OCI-LY3 (cell line): ENCODE data around the gene CDH5.

Experiments used
- H2AFZ ChIP-seq: fragments of 200-600, 300-600 bp; shearing (Covaris generic); 2 replicates; pipeline ENCODE4 v1.6.0; 2014; ENCODE audit warnings: antibody characterized with exemption, low read depth, low read length
- H3K27ac ChIP-seq: fragments of 200-600, 300-600 bp; sonication (generic); 2 replicates; pipeline ENCODE4 v1.5.1; 2014; ENCODE audit warnings: mild to moderate bottlenecking, low read length, moderate library complexity, mixed read lengths
- H3K27me3 ChIP-seq: fragments of 200-600, 300-600 bp; sonication (generic); 2 replicates; pipeline ENCODE4 v1.6.1; 2014; ENCODE audit warnings: low read depth, low read length, mixed read lengths
- H3K36me3 ChIP-seq: fragments of 200-600, 300-600 bp; sonication (generic); replicated peaks from 2 replicates; pipeline ENCODE3; 2014; ENCODE audit warnings: low read depth, low read length, mixed read lengths
- H3K4me1 ChIP-seq: fragments of 300-600, 200-600 bp; sonication (generic); 2 replicates; pipeline ENCODE4 v1.6.1; 2014; ENCODE audit warnings: low read length, mixed read lengths
- H3K4me2 ChIP-seq: fragments of 200-600, 300-600 bp; sonication (generic); 2 replicates; pipeline ENCODE4 v1.6.1; 2014; ENCODE audit warnings: low read length, mixed read lengths
- H3K4me3 ChIP-seq: fragments of 300-600, 200-600 bp; sonication (generic); 2 replicates; pipeline ENCODE4 v1.5.1; 2014; ENCODE audit warnings: antibody characterized with exemption, mild to moderate bottlenecking, low read length, moderate library complexity
- H3K79me2 ChIP-seq: fragments of 300-600, 200-600 bp; shearing (Covaris generic); 2 replicates; pipeline ENCODE4 v1.6.1; 2014; ENCODE audit warnings: mild to moderate bottlenecking, low read length, mixed read lengths
- H3K9ac ChIP-seq: fragments of 300-600, 200-600 bp; shearing (Covaris generic); 2 replicates; pipeline ENCODE4 v1.6.0; 2014; ENCODE audit warnings: mild to moderate bottlenecking, low read length, moderate library complexity
- H3K9me3 ChIP-seq: fragments of 200-600, 300-600 bp; shearing (Covaris generic); 2 replicates; pipeline ENCODE4 v1.6.1; 2014; ENCODE audit warnings: low read length, mixed read lengths; ENCODE audit not compliant: insufficient read depth
- H4K20me1 ChIP-seq: fragments of 200-600, 300-600 bp; sonication (generic); 2 replicates; pipeline ENCODE4 v1.6.1; 2016; ENCODE audit warnings: low read length, mixed read lengths; ENCODE audit not compliant: insufficient read depth
- CTCF ChIP-seq: fragments of 200-600, 300-600 bp; sonication (generic); IDR thresholded peaks from 2 replicates; pipeline ENCODE4 v1.5.1; 2014; ENCODE audit warnings: antibody characterized with exemption, low read length, low read depth
- EZH2phosphoT487 ChIP-seq: fragments of 200-600 bp; shearing (Covaris generic); IDR thresholded peaks from 2 replicates; pipeline ENCODE4 v1.6.1; 2018; ENCODE audit warnings: antibody characterized with exemption, mixed run types, low read depth

CDH5 gene

GRCh38 chr16:66366433-66367299 is at the start of gene CDH5:
CDH5 (plus strand) TSS chr16:66366691; CDS start chr16:66379338, 12,647 bp downstream.
- H3K4me1 ChIP-seq: peaks cover 9% of the 10 kb centered on the region
- no peaks in the 10 kb centered on the region for H3K9me3 ChIP-seq
- H3K79me2 ChIP-seq: no peaks in the 10 kb centered on the region
- H3K4me3 ChIP-seq: no peak within 1 kb of the TSS
- H3K36me3 ChIP-seq: no peaks in the 10 kb centered on the region
- H3K9ac ChIP-seq: no peak within 1 kb of the TSS
- TF ChIP-seq CTCF (no peak), EZH2phosphoT487 (no peak)
- H4K20me1 ChIP-seq: no peaks in the 10 kb centered on the region
- H3K27ac ChIP-seq: no peak within 1 kb of the TSS
- H2AFZ ChIP-seq: no peak within 1 kb of the TSS
- H3K4me2 ChIP-seq: no peak within 1 kb of the TSS
- H3K27me3 ChIP-seq: peaks cover 35% of the 10 kb centered on the region

- TF ChIP-seq CTCF (no peak), EZH2phosphoT487 (no peak)
- Histone ChIP-seq H4K20me1 (no peaks in the 10 kb centered on the region), H3K4me1 (peaks cover 11% of the 10 kb centered on the region), H3K27me3 (peaks cover 39% of the 10 kb centered on the region), H3K4me3 (no peak overlapping the region), H2AFZ (no peak overlapping the region), H3K27ac (no peak overlapping the region), H3K9ac (no peak overlapping the region), H3K36me3 (no peaks in the 10 kb centered on the region), H3K79me2 (no peaks in the 10 kb centered on the region), H3K4me2 (no peak overlapping the region), H3K9me3 (no peaks in the 10 kb centered on the region)
These were observed 48.0 kb upstream of the CDH5 start for GRCh38 chr16:66318505-66318904.

- Histone ChIP-seq H3K27ac (no peak overlapping the region), H3K9me3 (no peaks in the 10 kb centered on the region), H4K20me1 (no peaks in the 10 kb centered on the region), H3K4me3 (no peak overlapping the region), H3K36me3 (no peaks in the 10 kb centered on the region), H3K79me2 (no peaks in the 10 kb centered on the region), H2AFZ (no peak overlapping the region), H3K9ac (no peak overlapping the region), H3K27me3 (peaks cover 38% of the 10 kb centered on the region), H3K4me2 (no peak overlapping the region), H3K4me1 (peaks cover 7% of the 10 kb centered on the region)
- TF ChIP-seq EZH2phosphoT487: no peak
- no peak for TF ChIP-seq CTCF
These were observed 45.7 kb upstream of the CDH5 start for GRCh38 chr16:66320774-66321173.

GRCh38 chr16:66322174-66322573 is 44.3 kb upstream of the CDH5 start:
- Histone ChIP-seq H3K79me2 (no peaks in the 10 kb centered on the region), H3K4me3 (no peak overlapping the region), H3K4me2 (0 out of 2 replicates have a peak overlapping the region, but pooled peaks have one; percentile 26), H3K9me3 (no peaks in the 10 kb centered on the region), H3K27ac (no peak overlapping the region), H2AFZ (no peak overlapping the region), H3K36me3 (no peaks in the 10 kb centered on the region), H3K9ac (no peak overlapping the region), H4K20me1 (no peaks in the 10 kb centered on the region), H3K4me1 (peaks cover 7% of the 10 kb centered on the region), H3K27me3 (peaks cover 38% of the 10 kb centered on the region)
- no peak for TF ChIP-seq CTCF
- no peak for TF ChIP-seq EZH2phosphoT487
